ENCODE data around the gene MTUS2.
A peak's percentile ranks its signal among the peaks of the same experiment; 100 is the strongest.

The MTUS2 gene

DNA sequence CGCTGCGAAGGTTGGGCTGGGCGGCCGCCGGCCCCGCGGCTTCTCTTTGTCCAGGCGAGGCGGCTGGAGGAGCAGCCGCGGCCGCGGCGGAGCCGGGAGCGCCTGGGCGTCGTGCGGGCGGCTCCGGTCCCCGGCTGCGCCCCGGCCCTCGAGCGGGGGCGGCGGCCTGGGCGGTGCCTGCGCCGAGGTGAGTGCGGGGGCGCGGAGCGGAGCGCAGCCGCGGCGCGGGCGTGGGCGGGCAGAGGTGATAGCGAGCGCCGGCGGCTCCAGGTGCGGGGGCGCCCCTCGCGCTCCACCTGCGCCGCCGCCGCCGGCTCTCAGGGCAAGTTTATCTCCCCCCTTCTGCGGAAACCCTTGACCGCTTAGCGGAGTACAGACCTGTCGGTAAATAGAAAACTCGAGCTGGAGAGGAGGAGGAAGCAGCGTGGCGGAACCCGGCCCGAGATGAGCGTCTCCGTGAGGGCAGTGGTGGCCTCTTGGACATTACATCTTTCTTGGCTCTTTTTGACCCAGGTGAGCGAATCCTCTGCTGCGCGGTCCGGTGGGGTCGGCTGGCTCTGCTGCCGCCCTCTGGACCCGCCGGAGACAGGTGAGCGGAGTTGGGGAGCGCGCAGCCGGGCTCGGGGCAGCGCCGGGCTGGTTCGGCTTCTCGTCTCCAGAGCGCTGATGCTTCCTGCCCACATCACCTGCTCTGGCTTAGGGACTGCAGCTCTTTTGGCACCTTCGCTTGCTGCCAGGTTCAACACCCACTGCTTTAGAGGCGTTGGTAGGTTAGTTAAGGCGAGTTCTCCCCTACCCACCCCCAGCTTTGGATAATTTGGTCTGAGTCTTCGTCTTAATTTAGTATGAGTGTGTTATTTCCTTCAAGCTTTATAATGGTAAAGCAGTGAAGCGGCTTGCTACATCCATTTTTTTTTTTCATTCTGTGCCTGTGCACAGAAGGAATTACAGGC is at the start of gene MTUS2:
MTUS2 (plus strand) TSS at position 241 of the 953 bp plus-strand sequence.
- H3K36me3 ChIP-seq (ENCODE audit: insufficient read depth, low read length), result no peaks in the 10 kb centered on the region
- no peaks in the 10 kb centered on the region for H3K9me3 ChIP-seq (ENCODE audit: low read length)
- H3K27me3 ChIP-seq (ENCODE audit: insufficient read depth, low read length), result peaks cover 49% of the 10 kb centered on the region
- peak within 1 kb of the TSS; percentile 43 for H2AFZ ChIP-seq (ENCODE audit: low read depth, low read length)
- H3K4me3 ChIP-seq (ENCODE audit: low read length), result peak within 1 kb of the TSS; percentile 32
- peaks cover 3% of the 10 kb centered on the region for H3K4me1 ChIP-seq (ENCODE audit: insufficient read depth, low read length)

DNA sequence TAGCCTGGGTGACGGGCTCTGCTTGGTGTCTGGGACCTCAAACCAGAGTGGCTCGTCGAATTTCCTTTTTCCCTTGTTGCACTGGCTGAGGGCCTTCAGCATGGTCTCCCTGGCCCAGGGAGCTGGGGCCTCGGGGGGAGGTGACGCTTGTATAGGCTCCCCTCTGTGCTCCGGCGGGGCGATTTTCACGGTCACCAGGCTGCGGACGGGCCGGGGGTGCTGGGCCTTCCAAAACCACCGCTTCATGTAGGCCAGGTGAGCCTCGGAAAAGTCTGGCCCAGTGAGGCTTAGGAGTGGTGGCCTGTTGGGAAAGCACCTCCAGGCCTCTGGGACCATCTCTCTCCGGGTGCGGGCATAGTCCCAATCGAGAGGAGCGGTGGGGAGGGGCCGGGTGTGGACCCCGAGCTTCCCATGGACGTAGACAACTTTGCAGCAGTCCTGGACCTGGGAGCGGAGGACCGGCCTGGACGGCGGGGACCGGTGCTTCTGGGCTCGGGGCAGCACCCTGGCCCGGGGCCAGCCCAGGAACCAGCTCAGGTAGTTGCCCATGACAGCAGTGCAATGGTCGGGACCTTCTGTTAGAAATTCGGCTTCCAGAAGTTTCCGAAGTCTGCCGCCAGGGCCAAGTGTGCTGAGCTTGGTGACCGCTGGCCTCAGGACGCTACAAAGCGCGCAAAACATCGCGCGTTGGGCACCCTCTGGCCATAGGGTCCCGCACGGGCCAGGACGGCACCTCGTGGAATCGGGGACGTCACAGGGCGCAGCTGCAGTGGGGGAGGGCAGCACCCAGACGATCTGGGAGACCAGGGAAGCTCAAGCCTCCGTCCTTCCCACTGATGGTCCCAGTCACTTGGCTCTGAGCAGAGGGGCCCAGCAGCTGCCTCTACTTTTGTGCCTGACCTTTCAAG is 41.6 kb upstream of the MTUS2 start:
- H3K4me3 ChIP-seq (ENCODE audit: low read length), result no peak overlapping the region
- no peaks in the 10 kb centered on the region for H3K9me3 ChIP-seq (ENCODE audit: low read length)
- no peaks in the 10 kb centered on the region for H3K4me1 ChIP-seq (ENCODE audit: insufficient read depth, low read length)
- no peaks in the 10 kb centered on the region for H3K27me3 ChIP-seq (ENCODE audit: insufficient read depth, low read length)
- no peaks in the 10 kb centered on the region for H3K36me3 ChIP-seq (ENCODE audit: insufficient read depth, low read length)
- no peak overlapping the region for H2AFZ ChIP-seq (ENCODE audit: low read depth, low read length)

GRCh38 chr13:28792992-28793391 is 27.1 kb upstream of the MTUS2 start:
- Histone ChIP-seq H3K4me3 (ENCODE audit: low read length) (no peak overlapping the region), H3K9me3 (ENCODE audit: low read length) (no peaks in the 10 kb centered on the region), H2AFZ (ENCODE audit: low read depth, low read length) (no peak overlapping the region), H3K4me1 (ENCODE audit: insufficient read depth, low read length) (no peaks in the 10 kb centered on the region), H3K27me3 (ENCODE audit: insufficient read depth, low read length) (no peaks in the 10 kb centered on the region), H3K36me3 (ENCODE audit: insufficient read depth, low read length) (no peaks in the 10 kb centered on the region)

DNA sequence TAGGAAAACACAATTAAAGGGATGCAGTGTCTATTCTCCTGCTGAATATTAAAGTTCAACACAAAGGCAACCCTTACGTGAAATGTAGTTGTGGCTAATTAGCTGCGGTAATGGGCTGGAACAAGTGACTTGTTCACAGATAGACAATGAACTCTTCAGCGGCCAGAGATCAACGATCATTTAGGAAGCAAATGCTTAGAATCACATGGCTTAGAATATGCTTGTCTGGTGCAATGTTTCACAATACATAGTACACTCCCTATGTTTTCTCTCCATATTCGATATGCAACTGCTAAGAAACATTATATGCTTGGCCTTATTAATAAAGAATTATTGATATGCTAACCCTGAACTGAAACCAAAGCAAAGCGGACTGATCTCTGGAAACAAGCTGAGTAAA is 25.7 kb upstream of the MTUS2 start:
- no peaks in the 10 kb centered on the region for H3K9me3 ChIP-seq (ENCODE audit: low read length)
- H3K36me3 ChIP-seq (ENCODE audit: insufficient read depth, low read length), result no peaks in the 10 kb centered on the region
- H2AFZ ChIP-seq (ENCODE audit: low read depth, low read length), result no peak overlapping the region
- H3K4me3 ChIP-seq (ENCODE audit: low read length), result no peak overlapping the region
- no peaks in the 10 kb centered on the region for H3K27me3 ChIP-seq (ENCODE audit: insufficient read depth, low read length)
- H3K4me1 ChIP-seq (ENCODE audit: insufficient read depth, low read length), result no peaks in the 10 kb centered on the region

DNA sequence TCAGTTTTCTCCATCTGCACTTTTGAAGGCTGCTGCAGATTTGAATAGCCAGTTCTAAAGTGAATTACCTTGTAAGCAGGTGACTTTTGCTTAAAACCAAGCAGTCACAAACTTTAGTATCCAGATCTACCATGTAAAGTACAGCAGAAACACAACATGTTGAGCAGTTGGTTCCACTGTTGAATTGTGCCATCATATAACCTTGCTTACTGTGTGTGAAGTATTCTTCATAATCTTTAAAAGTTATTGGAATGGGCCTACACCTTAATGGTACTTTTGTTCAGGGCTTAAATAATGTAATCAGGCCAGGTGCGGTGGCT is 23.2 kb upstream of the MTUS2 start:
- no peaks in the 10 kb centered on the region for H3K9me3 ChIP-seq (ENCODE audit: low read length)
- H3K27me3 ChIP-seq (ENCODE audit: insufficient read depth, low read length), result no peaks in the 10 kb centered on the region
- no peak overlapping the region for H3K4me3 ChIP-seq (ENCODE audit: low read length)
- H3K36me3 ChIP-seq (ENCODE audit: insufficient read depth, low read length), result no peaks in the 10 kb centered on the region
- H2AFZ ChIP-seq (ENCODE audit: low read depth, low read length), result no peak overlapping the region
- H3K4me1 ChIP-seq (ENCODE audit: insufficient read depth, low read length), result no peaks in the 10 kb centered on the region

DNA sequence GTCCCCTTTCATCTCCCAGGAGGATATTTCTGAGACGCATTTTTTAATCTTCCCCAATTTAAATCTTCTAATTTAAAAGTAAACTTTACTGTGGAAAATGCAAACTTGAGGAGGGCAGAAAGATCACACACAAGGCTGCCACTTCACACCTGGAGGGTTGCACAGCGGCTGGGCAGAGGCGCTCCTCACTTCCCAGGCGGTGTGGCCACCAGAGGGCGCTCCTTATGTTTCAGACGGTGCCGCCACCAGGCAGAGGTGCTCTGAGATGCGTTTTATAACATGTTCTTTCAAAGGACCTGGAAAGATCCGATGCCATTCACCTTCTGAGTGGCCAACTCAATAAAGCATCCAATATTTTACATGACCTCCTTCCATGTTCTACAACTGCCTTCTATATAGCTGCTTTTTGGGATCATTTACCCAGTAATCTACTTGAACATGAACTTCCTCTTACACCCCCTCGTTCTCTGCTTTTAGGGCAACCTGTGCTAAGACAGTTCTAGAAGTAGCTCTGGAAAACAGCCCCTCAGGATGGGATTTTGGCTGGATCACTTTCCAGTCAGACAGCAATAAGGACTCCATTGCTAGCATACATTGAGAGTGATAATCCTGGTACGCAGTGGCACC is 14.8 kb upstream of the MTUS2 start:
- Histone ChIP-seq H3K4me1 (ENCODE audit: insufficient read depth, low read length) (no peaks in the 10 kb centered on the region), H3K9me3 (ENCODE audit: low read length) (peaks cover 3% of the 10 kb centered on the region), H3K36me3 (ENCODE audit: insufficient read depth, low read length) (no peaks in the 10 kb centered on the region), H3K4me3 (ENCODE audit: low read length) (no peak overlapping the region), H2AFZ (ENCODE audit: low read depth, low read length) (no peak overlapping the region), H3K27me3 (ENCODE audit: insufficient read depth, low read length) (no peaks in the 10 kb centered on the region)

DNA sequence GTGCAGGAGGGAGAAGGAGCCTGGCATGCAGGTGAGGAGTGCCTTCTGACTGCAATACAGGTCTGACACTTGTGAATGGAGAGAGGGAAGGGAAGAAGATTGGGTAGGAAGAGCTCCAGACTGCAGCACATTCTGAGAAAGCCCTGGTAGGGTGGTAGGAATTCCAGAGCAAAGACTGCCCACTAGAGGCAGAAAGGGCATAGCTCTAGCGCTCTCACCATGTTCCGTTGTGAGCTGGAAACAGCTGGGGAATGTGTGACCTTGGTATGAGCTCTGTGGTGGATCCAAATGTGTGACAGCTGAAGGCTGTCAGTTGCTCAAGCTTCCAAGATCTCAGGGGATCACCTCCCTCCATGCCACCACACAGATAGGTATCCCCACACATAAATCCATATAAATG is 2.9 kb upstream of the MTUS2 start:
- H2AFZ ChIP-seq (ENCODE audit: low read depth, low read length), result no peak overlapping the region
- no peaks in the 10 kb centered on the region for H3K9me3 ChIP-seq (ENCODE audit: low read length)
- peaks cover 3% of the 10 kb centered on the region for H3K4me1 ChIP-seq (ENCODE audit: insufficient read depth, low read length)
- H3K27me3 ChIP-seq (ENCODE audit: insufficient read depth, low read length), result peaks cover 40% of the 10 kb centered on the region
- no peaks in the 10 kb centered on the region for H3K36me3 ChIP-seq (ENCODE audit: insufficient read depth, low read length)
- H3K4me3 ChIP-seq (ENCODE audit: low read length), result no peak overlapping the region

DNA sequence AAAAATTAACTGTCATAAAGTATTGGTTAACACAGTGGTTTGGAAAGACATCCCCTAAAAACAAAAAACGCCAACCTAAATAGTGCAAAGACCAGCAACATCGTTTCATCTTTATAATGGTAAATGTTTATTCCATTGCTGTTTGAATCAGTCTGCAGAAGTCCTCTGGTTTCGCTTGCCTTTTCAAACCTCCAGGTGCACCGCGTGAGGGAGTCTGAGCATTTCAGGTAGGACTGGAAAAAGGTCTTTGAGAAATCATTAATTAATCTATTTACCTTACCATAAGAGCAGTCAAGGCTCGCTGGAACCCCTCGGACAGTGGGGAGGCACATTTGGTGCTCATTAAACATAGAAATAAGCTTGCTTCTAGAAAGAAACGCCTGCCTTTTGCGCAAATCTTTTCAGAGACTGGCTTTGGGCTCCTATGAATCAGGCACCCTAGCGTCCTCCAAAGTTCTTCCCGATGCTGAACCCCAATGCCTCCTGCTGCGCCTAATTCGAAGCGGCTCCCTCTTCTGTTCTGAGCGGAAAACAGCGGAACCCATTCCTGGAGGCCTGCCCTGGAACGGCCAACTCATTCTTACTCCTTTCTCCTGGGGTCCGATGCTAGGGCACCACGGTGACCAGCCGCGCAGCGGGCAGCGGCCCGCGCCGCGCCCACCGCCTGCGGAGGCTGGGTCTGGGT is 951 bp upstream of the MTUS2 start:
- H3K4me3 ChIP-seq (ENCODE audit: low read length), result no peak overlapping the region
- H2AFZ ChIP-seq (ENCODE audit: low read depth, low read length), result no peak overlapping the region
- H3K36me3 ChIP-seq (ENCODE audit: insufficient read depth, low read length), result no peaks in the 10 kb centered on the region
- H3K27me3 ChIP-seq (ENCODE audit: insufficient read depth, low read length), result peaks cover 57% of the 10 kb centered on the region
- H3K9me3 ChIP-seq (ENCODE audit: low read length), result no peaks in the 10 kb centered on the region
- peaks cover 3% of the 10 kb centered on the region for H3K4me1 ChIP-seq (ENCODE audit: insufficient read depth, low read length)

GRCh38 chr13:28819735-28820098 is 422 bp upstream of the MTUS2 start:
- H2AFZ ChIP-seq (ENCODE audit: low read depth, low read length), result no peak overlapping the region
- peaks cover 52% of the 10 kb centered on the region for H3K27me3 ChIP-seq (ENCODE audit: insufficient read depth, low read length)
- peaks cover 3% of the 10 kb centered on the region for H3K4me1 ChIP-seq (ENCODE audit: insufficient read depth, low read length)
- no peaks in the 10 kb centered on the region for H3K36me3 ChIP-seq (ENCODE audit: insufficient read depth, low read length)
- H3K9me3 ChIP-seq (ENCODE audit: low read length), result no peaks in the 10 kb centered on the region
- H3K4me3 ChIP-seq (ENCODE audit: low read length), result peak overlapping the region; percentile 32

DNA sequence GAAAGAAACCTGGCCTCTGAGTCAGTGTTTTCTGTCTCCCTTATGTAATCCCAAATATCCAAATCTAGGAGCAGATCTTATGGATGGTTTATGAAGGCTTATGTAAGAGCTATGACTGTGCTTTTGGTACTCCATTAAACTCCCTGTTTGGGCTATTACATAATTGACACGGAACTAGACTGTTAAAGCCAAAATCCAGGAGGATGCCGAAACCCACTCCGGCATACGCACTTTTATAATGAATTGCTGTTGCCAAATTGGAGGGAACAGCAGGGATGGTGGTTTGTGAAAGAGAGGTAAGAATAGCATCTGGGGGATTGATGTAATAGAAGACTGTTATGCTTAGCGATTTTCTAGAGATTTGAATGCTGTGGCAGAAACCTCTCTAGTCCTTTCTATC is 2.0 kb downstream of the MTUS2 start:
- no peak overlapping the region for H2AFZ ChIP-seq (ENCODE audit: low read depth, low read length)
- H3K9me3 ChIP-seq (ENCODE audit: low read length), result no peaks in the 10 kb centered on the region
- no peak overlapping the region for H3K4me3 ChIP-seq (ENCODE audit: low read length)
- H3K4me1 ChIP-seq (ENCODE audit: insufficient read depth, low read length), result peaks cover 3% of the 10 kb centered on the region
- no peaks in the 10 kb centered on the region for H3K36me3 ChIP-seq (ENCODE audit: insufficient read depth, low read length)
- H3K27me3 ChIP-seq (ENCODE audit: insufficient read depth, low read length), result peaks cover 49% of the 10 kb centered on the region

DNA sequence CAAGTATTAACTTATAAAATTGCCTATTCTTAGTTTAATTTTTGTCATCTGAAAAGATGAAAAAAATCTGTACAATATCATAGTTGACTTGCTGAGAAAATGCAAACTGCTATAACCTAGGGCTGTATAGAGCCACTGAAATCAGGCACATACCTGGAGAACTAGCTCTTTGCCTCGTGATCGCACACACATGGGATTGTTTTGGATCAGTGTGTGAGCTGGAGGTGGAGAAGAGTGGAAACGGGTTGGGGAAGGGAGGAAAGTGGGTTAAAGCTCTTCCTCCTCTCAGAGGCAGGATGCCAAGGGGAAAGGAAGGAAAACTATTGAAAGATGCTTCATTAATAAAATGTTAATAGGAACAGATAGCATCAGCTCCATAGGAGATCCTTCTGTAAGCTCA is 2.7 kb downstream of the MTUS2 start:
- H3K36me3 ChIP-seq (ENCODE audit: insufficient read depth, low read length), result no peaks in the 10 kb centered on the region
- no peaks in the 10 kb centered on the region for H3K9me3 ChIP-seq (ENCODE audit: low read length)
- peaks cover 47% of the 10 kb centered on the region for H3K27me3 ChIP-seq (ENCODE audit: insufficient read depth, low read length)
- no peak overlapping the region for H2AFZ ChIP-seq (ENCODE audit: low read depth, low read length)
- H3K4me3 ChIP-seq (ENCODE audit: low read length), result no peak overlapping the region
- peaks cover 3% of the 10 kb centered on the region for H3K4me1 ChIP-seq (ENCODE audit: insufficient read depth, low read length)

DNA sequence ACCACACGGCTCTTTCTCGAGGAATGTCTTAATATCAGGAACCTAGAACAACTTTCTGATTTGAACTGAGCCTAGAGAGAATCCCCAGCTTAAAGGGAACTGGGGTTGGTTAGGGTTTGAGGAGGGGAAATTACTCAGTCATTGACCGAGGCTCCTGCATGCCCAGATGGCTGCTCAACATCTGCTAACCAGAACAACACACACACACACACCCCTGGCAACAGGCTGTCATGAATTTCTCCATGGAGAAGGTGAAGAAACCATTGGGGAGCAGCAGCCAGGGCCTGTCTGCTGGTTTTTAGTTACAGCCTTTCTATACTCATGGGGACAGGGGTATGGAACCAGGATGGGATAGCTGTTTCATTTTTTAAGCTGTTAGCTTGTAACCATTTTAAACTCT is 5.2 kb downstream of the MTUS2 start:
- Histone ChIP-seq H3K4me1 (ENCODE audit: insufficient read depth, low read length) (peaks cover 1% of the 10 kb centered on the region), H3K4me3 (ENCODE audit: low read length) (no peak overlapping the region), H2AFZ (ENCODE audit: low read depth, low read length) (no peak overlapping the region), H3K9me3 (ENCODE audit: low read length) (no peaks in the 10 kb centered on the region), H3K27me3 (ENCODE audit: insufficient read depth, low read length) (peaks cover 35% of the 10 kb centered on the region), H3K36me3 (ENCODE audit: insufficient read depth, low read length) (no peaks in the 10 kb centered on the region)

All from neuron (in vitro differentiated cells).